Adrenal gland (tissue), 12 donors: ENCODE measurements around the gene DSCAML1. TPM values are rescaled to one million over a fixed set of nuclear protein-coding genes. Genes with fewer than 3 reads are reported as not detected.

Experiments
- DNase-seq, 7 donors: peaks; one replicate each; pipeline ENCODE4 v3.0.0-alpha.2; 2019 to 2020
- H3K27ac ChIP-seq, 5 donors: fragments of 200-600 bp; sonication (generic) in 4 of 5; 1 replicate in 3 of 5; 2 replicates in 2 of 5; pipeline versions ENCODE4 v1.5.1 to v1.8.0; 2016 to 2020; ENCODE audit warnings: mild to moderate bottlenecking in 1 of 5
- H3K27me3 ChIP-seq: fragments of 200-600 bp; 2 replicates; pipeline ENCODE4 v1.8.0; 2021
- H3K36me3 ChIP-seq, 2 donors: fragments of 200-600 bp; replicated peaks in 1 of 2; 1 replicate in 1 of 2; 2 replicates in 1 of 2; pipeline versions ENCODE4 v1.5.1 to v1.8.0; 2018 to 2022
- H3K4me1 ChIP-seq, 2 donors: fragments of 200-600 bp; replicated peaks in 1 of 2; 1 replicate in 1 of 2; 2 replicates in 1 of 2; pipeline versions ENCODE4 v1.5.1 to v1.8.0; 2018 to 2021
- H3K4me3 ChIP-seq, 4 donors: fragments of 200-600 bp; sonication (generic) in 3 of 4; one replicate each; pipeline ENCODE4 v1.5.1; 2016 to 2018
- H3K9me3 ChIP-seq, 3 donors: fragments of 200-600 bp; sonication (generic) in 1 of 3; replicated peaks in 1 of 3; 1 replicate in 2 of 3; 2 replicates in 1 of 3; pipeline versions ENCODE4 v1.5.1 to v1.8.0; 2016 to 2021
- CTCF ChIP-seq, 6 experiments: fragments of 450-650 bp in 4 of 6; fragments of 200-600 bp in 2 of 6; sonication (generic) in 1 of 6; IDR thresholded peaks; 1 replicate in 5 of 6; 2 replicates in 1 of 6; pipeline versions ENCODE4 v1.5.1 to v1.8.0; 2016 to 2021; ENCODE audit warnings: antibody characterized with exemption in 6 of 6, mild to moderate bottlenecking in 2 of 6, moderate library complexity in 1 of 6
- POLR2A ChIP-seq, 2 donors: fragments of 450-650 bp; IDR thresholded peaks; one replicate each; pipeline ENCODE4 v1.6.1; 2017; ENCODE audit warnings: antibody characterized with exemption in 2 of 2, mild to moderate bottlenecking in 2 of 2, moderate library complexity in 1 of 2
- WGBS, 4 donors: extraction: QIAGEN DNeasy Blood & Tissue Kit in 2 of 4; methylation state at CpG; one replicate each; pipeline versions ENCODE4 v1.1.5 to v1.1.7; 2013 to 2017; 5-methylcytosine and 5-hydroxymethylcytosine counted together
- intact Hi-C, 2 donors: fragments of 100-400 bp; cut with DNase I; formaldehyde crosslinking; loops; one replicate each; pipeline versions ENCODE4 v1.14.1 to v1.15.0; 2022 to 2023
- polyA plus RNA-seq, 3 donors: library from polyadenylated mRNA; stranded (reverse); fragments of 200-250 nt in 2 of 3; fragments of 350-450 nt in 1 of 3; fragmentation: Illumina TruSeq in 1 of 3; extraction: RNeasy Lipid Tissue Mini Kit (QIAGEN cat#74804) in 1 of 3; gene quantifications; one replicate each; pipeline ENCODE4 v1.2.3, GENCODE V29; 2013 to 2014
- total RNA-seq, 9 donors: library from RNA; depleted of rRNA in 4 of 9; stranded (reverse); fragments of >200 nt in 4 of 9; fragments of 120-200 nt in 1 of 9; fragmentation: NEBNext Ultra II Directional in 1 of 9; extraction: Animal tissue kit (Norgen Biotek cat#: 25700) in 1 of 9; gene quantifications; one replicate each; pipeline versions ENCODE4 v1.1.0 to v1.2.4, GENCODE V29; 2013 to 2023
- donor health status: healthy with polysubstance abuse.
- donor health status: Bipolar disorder and iron deficiency.
- donor health status: DM: yes; HTN: yes; CAD: no.
- donor health status: DM: no; HTN: no; CAD: no.
- donor health status: DM: no; HTN: no; CAD: no.
- donor health status: DM: yes; HTN: yes; CAD: no.

The DSCAML1 gene
- total and polyA plus RNA-seq, 12 donors: 0.09 to 1.9 (median 0.55) TPM; not detected in 1

GRCh38 chr11:117478126-117478860 is 318.7 kb downstream of the DSCAML1 start:
- Histone ChIP-seq H3K27ac (no peak overlapping the region), H3K36me3 (no peaks in the 10 kb centered on the region), H3K4me3 (no peak overlapping the region), H3K9me3 (no peaks in the 10 kb centered on the region), H3K27me3 (no peaks in the 10 kb centered on the region), H3K4me1 (no peaks in the 10 kb centered on the region)
- intact Hi-C loops: no loop called here
- TF ChIP-seq CTCF (IDR thresholded peaks at IDR 0.05) (no peak), POLR2A (IDR thresholded peaks at IDR 0.05) (no peak)
- no peak for DNase-seq
- WGBS, 4 donors: 69 to 83% (median 77%) methylated on average over 5 to 13 of the region's 13 CpGs

GRCh38 chr11:117477721-117478120 is 319.3 kb downstream of the DSCAML1 start:
- no peak for DNase-seq
- Histone ChIP-seq H3K27me3 (no peaks in the 10 kb centered on the region), H3K9me3 (no peaks in the 10 kb centered on the region), H3K36me3 (no peaks in the 10 kb centered on the region), H3K27ac (no peak overlapping the region), H3K4me3 (no peak overlapping the region), H3K4me1 (no peaks in the 10 kb centered on the region)
- WGBS, 4 donors: 68 to 84% (median 70%) methylated on average over 4 of the region's 4 CpGs
- intact Hi-C loops: no loop called here
- TF ChIP-seq CTCF (IDR thresholded peaks at IDR 0.05): no peak
- TF ChIP-seq POLR2A (IDR thresholded peaks at IDR 0.05): no peak

DNA sequence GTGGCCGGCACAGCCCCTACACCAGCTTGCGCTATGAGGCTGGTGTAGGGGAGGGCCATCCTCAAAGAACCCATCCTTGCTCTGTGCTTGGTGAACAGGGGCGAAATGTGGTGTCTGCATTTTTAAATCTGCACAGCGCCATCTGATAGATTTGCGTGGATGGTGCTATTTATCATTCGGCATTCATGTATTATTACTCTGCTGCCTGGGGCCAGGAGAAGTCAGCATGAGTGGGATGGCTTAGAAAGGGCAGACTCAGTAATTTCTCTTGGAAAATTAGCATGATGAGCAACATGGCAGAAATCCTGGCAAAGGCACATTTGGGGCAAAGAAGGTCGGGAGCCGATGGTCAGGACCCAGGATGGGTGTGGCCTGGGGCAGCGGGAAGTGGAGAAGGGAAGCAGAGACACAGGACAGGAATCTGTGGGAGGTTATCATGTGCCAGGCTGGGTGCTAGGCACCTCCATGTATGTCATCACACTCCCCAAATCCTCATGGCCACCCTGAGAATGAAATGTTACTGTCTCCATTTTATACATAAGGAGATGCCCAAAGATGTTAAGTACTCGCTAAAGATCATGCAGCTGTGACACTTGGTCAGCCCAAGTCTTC is 320.4 kb downstream of the DSCAML1 start:
- 68 to 85% (median 79%) methylated on average over 7 to 10 of the region's 10 CpGs for WGBS, 4 donors
- intact Hi-C loops: no loop called here
- Histone ChIP-seq H3K4me1 (no peaks in the 10 kb centered on the region), H3K27ac (no peak overlapping the region), H3K36me3 (no peaks in the 10 kb centered on the region), H3K9me3 (no peaks in the 10 kb centered on the region), H3K27me3 (no peaks in the 10 kb centered on the region), H3K4me3 (no peak overlapping the region)
- no peak for TF ChIP-seq CTCF (IDR thresholded peaks at IDR 0.05)
- no peak for TF ChIP-seq POLR2A (IDR thresholded peaks at IDR 0.05)
- DNase-seq: no peak

DNA sequence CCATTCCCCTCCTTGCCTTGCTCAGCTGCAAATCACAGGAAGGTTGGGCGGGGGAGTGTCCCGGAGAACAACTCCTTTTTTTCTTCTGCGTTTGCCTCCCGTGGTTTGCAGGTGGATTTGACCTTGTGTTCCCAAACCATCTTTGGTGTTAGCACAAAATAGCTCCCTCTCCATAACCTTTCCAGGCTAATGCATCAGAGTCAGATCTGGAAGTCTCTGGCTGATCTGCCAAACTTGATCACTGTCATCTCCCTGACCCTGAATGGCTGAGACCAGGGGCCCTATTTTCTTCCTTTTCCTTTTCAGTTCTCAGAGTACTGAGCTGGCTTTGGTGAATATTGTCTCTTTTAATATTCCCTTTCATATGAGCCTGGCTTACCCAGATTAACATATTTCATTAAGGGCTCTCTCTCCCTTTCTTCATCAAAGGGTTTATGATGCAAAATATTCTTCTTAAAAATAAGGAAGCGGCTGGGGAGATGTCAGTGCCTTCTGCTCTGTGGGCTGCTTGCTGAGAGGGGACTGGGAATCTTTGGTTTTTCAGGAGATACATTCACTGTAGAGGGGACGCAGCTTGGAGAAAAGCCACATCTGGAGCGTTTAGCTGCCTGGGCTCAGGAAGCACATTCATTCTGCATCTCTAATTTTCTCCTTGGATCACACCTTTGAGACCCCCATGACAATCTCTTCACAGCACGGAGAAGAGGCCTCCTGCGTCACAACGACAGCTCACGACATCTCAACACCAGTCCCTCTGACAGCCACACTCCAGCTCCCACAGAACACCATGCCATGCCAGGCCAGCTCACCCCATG is 321.1 kb downstream of the DSCAML1 start:
- no peaks in the 10 kb centered on the region for H3K4me1 ChIP-seq
- no peaks in the 10 kb centered on the region for H3K9me3 ChIP-seq
- WGBS, 4 donors: 57 to 72% (median 67%) methylated on average over 11 of the region's 11 CpGs
- intact Hi-C loops: no loop called here
- no peaks in the 10 kb centered on the region for H3K27me3 ChIP-seq
- TF ChIP-seq POLR2A (IDR thresholded peaks at IDR 0.05) (no peak), CTCF (IDR thresholded peaks at IDR 0.05) (no peak)
- H3K4me3 ChIP-seq: no peak overlapping the region
- no peak overlapping the region for H3K27ac ChIP-seq
- no peak for DNase-seq
- H3K36me3 ChIP-seq: no peaks in the 10 kb centered on the region
